GM19452 (cell line): ENCODE data around the gene CZIB.

Experiments used
- ATAC-seq: cut with Tn5 transposase; IDR thresholded peaks from one replicate; pipeline ENCODE4 v1.9.1; 2021; ENCODE audit not compliant: unreplicated experiment

CZIB gene

GRCh38 chr1:53220171-53220961 is at the start of gene CZIB:
Gene CZIB, minus strand, starts transcription at chr1:53220634. Its CDS starts 59 bp downstream, at chr1:53220575.
- ATAC-seq = peak; percentile 88

GRCh38 chr1:53270107-53270506 is 49.7 kb upstream of the CZIB start:
- ATAC-seq = no peak

GRCh38 chr1:53267761-53268160 is 47.3 kb upstream of the CZIB start:
- no peak for ATAC-seq

GRCh38 chr1:53266038-53266437 is 45.6 kb upstream of the CZIB start:
- no peak for ATAC-seq

- ATAC-seq = no peak
Observed at GRCh38 chr1:53265581-53265980, 45.1 kb upstream of the CZIB start.

- ATAC-seq = no peak
Observed at GRCh38 chr1:53264048-53264447, 43.6 kb upstream of the CZIB start.

GRCh38 chr1:53262000-53262399 is 41.6 kb upstream of the CZIB start:
- no peak for ATAC-seq

- ATAC-seq = no peak
Observed at GRCh38 chr1:53260631-53261247, 40.3 kb upstream of the CZIB start.

GRCh38 chr1:53259932-53260331 is 39.5 kb upstream of the CZIB start:
- ATAC-seq = no peak

GRCh38 chr1:53258216-53258615 is 37.8 kb upstream of the CZIB start:
- ATAC-seq = no peak

- ATAC-seq = no peak
Observed at GRCh38 chr1:53257454-53258081, 37.1 kb upstream of the CZIB start.

GRCh38 chr1:53256511-53257453 is 36.3 kb upstream of the CZIB start:
- no peak for ATAC-seq

GRCh38 chr1:53255031-53255430 is 34.6 kb upstream of the CZIB start:
- no peak for ATAC-seq

- ATAC-seq = no peak
Observed at GRCh38 chr1:53254011-53254640, 33.7 kb upstream of the CZIB start.

GRCh38 chr1:53250325-53250724 is 29.9 kb upstream of the CZIB start:
- no peak for ATAC-seq

- no peak for ATAC-seq
Observed at GRCh38 chr1:53249706-53250105, 29.3 kb upstream of the CZIB start.

GRCh38 chr1:53246261-53247134 is 26.1 kb upstream of the CZIB start:
- ATAC-seq = no peak

- no peak for ATAC-seq
Observed at GRCh38 chr1:53244141-53244540, 23.7 kb upstream of the CZIB start.

- ATAC-seq = no peak
Observed at GRCh38 chr1:53242381-53242780, 21.9 kb upstream of the CZIB start.

GRCh38 chr1:53241828-53242227 is 21.4 kb upstream of the CZIB start:
- no peak for ATAC-seq
